PC-9 (cell line): ENCODE data around the gene ARHGAP26. TPM values are rescaled to one million over a fixed set of nuclear protein-coding genes. Genes with fewer than 3 reads are reported as not detected.

Experiments
- BruUV-seq: library from RNA; stranded (reverse); fragments of 400-500 nt; replicated peaks from 2 replicates; lab custom pipeline; 2021; lab: Mats Ljungman, UMichigan
- CTCF ChIA-PET: fragments of 300-600 bp; sonication (Branson Sonifier 250); formaldehyde crosslinking; loops from one replicate; lab custom pipeline; 2022; ENCODE audit warnings: antibody characterized with exemption; lab: Charles Lee
- POLR2A ChIA-PET: fragments of 300-600 bp; sonication (Branson Sonifier 250); formaldehyde crosslinking; loops from one replicate; lab custom pipeline; 2022; ENCODE audit warnings: antibody characterized with exemption; ENCODE audit not compliant: unreplicated experiment; lab: Charles Lee
- DNase-seq, 2 experiments: peaks; one replicate each; pipeline versions ENCODE4 v3.0.0 to v3.0.0-alpha.2; 2015 to 2022; ENCODE audit warnings: mixed read lengths in 1 of 2
- H2AFZ ChIP-seq: fragments of 200-600 bp; sonication (generic); 2 replicates; pipeline ENCODE4 v1.8.1; 2017; ENCODE audit warnings: antibody characterized with exemption
- H3F3A ChIP-seq: fragments of 200-600 bp; sonication (generic); 2 replicates; pipeline ENCODE4 v1.8.1; 2017; ENCODE audit warnings: antibody characterized with exemption, mild to moderate bottlenecking, low read depth; ENCODE audit not compliant: insufficient read depth
- H3K27ac ChIP-seq: fragments of 200-600 bp; sonication (generic); 2 replicates; pipeline ENCODE4 v1.6.1; 2016; ENCODE audit warnings: mixed run types
- H3K27me3 ChIP-seq: fragments of 200-600 bp; sonication (generic); 2 replicates; pipeline ENCODE4 v1.6.1; 2016; ENCODE audit warnings: low read depth, mixed run types; ENCODE audit not compliant: insufficient read depth
- H3K36me3 ChIP-seq: fragments of 200-600 bp; sonication (generic); 2 replicates; pipeline ENCODE4 v1.6.1; 2016; ENCODE audit warnings: low read depth, mixed run types
- H3K4me1 ChIP-seq: fragments of 200-600 bp; sonication (generic); replicated peaks from 2 replicates; pipeline ENCODE4 v1.6.1; 2016; ENCODE audit warnings: mixed run types; ENCODE audit not compliant: insufficient read depth
- H3K4me2 ChIP-seq: fragments of 200-600 bp; sonication (generic); 2 replicates; pipeline ENCODE4 v1.6.1; 2017; ENCODE audit warnings: mixed run types
- H3K4me3 ChIP-seq: fragments of 200-600 bp; sonication (generic); 2 replicates; pipeline ENCODE4 v1.6.1; 2016; ENCODE audit warnings: mixed run types
- H3K79me2 ChIP-seq: fragments of 200-600 bp; sonication (generic); 2 replicates; pipeline ENCODE4 v1.6.1; 2017; ENCODE audit warnings: low read depth, mixed run types
- H3K9me2 ChIP-seq: fragments of 200-600 bp; sonication (generic); 2 replicates; pipeline ENCODE4 v1.8.1; 2017; ENCODE audit warnings: mild to moderate bottlenecking; ENCODE audit not compliant: insufficient read depth
- H3K9me3 ChIP-seq: fragments of 200-600 bp; sonication (generic); 2 replicates; pipeline ENCODE4 v1.8.1; 2016; ENCODE audit warnings: low read depth; ENCODE audit not compliant: insufficient read depth
- H4K20me1 ChIP-seq: fragments of 200-600 bp; sonication (generic); 2 replicates; pipeline ENCODE4 v1.8.1; 2017; ENCODE audit not compliant: insufficient read depth
- CTCF ChIP-seq: fragments of 200-600 bp; sonication (generic); conservative IDR thresholded peaks from 2 replicates; pipeline ENCODE4 v1.6.1; 2017; ENCODE audit warnings: mixed run types, antibody characterized with exemption, mild to moderate bottlenecking, moderate library complexity
- EZH2 ChIP-seq: fragments of 200-600 bp; sonication (generic); IDR thresholded peaks from 2 replicates; pipeline ENCODE4 v1.8.0; 2017; ENCODE audit warnings: antibody characterized with exemption, low read depth
- intact Hi-C: fragments of 100-400 bp; cut with micrococcal nuclease; formaldehyde crosslinking; loops from one replicate; pipeline ENCODE4 v1.10.0; 2022; ENCODE audit not compliant: unreplicated experiment
- total RNA-seq: library from RNA; stranded (reverse); gene quantifications from 2 replicates; pipeline ENCODE4 v1.2.3, GENCODE V29; 2021

ARHGAP26 gene
- total RNA-seq, 1 experiment from 2014 or later, result 29.7 TPM

GRCh38 chr5:142863856-142864255 is 93.7 kb downstream of the ARHGAP26 start:
- no peaks in the 10 kb centered on the region for H3K9me3 ChIP-seq
- POLR2A ChIA-PET, result interaction anchor here (0.6 kb wide), 1 partner anchor 13 kb away, joined by 3 read pairs; no protein-coding TSS in a partner anchor
- H3K4me2 ChIP-seq, result no peak overlapping the region
- peaks cover 31% of the 10 kb centered on the region for H3K4me1 ChIP-seq
- peak in 1 of 2 experiments; percentile 41 for DNase-seq
- H3K27ac ChIP-seq, result no peak overlapping the region
- no peaks in the 10 kb centered on the region for H3K36me3 ChIP-seq
- no peaks in the 10 kb centered on the region for H4K20me1 ChIP-seq
- H2AFZ ChIP-seq, result no peak overlapping the region
- intact Hi-C loops, result no loop called here
- no peaks in the 10 kb centered on the region; the same call in 1 of the 2 replicates for H3F3A ChIP-seq
- BruUV-seq, result no TSS peak
- peaks cover 19% of the 10 kb centered on the region for H3K79me2 ChIP-seq
- no peaks in the 10 kb centered on the region for H3K9me2 ChIP-seq
- CTCF ChIA-PET, result interaction anchor here (1.1 to 1.2 kb wide), 2 partner anchors 11 to 13 kb away, joined by 3 read pairs; no protein-coding TSS in a partner anchor
- TF ChIP-seq EZH2, result no peak
- TF ChIP-seq CTCF, result no peak
- no peak overlapping the region for H3K4me3 ChIP-seq
- no peaks in the 10 kb centered on the region for H3K27me3 ChIP-seq

DNA sequence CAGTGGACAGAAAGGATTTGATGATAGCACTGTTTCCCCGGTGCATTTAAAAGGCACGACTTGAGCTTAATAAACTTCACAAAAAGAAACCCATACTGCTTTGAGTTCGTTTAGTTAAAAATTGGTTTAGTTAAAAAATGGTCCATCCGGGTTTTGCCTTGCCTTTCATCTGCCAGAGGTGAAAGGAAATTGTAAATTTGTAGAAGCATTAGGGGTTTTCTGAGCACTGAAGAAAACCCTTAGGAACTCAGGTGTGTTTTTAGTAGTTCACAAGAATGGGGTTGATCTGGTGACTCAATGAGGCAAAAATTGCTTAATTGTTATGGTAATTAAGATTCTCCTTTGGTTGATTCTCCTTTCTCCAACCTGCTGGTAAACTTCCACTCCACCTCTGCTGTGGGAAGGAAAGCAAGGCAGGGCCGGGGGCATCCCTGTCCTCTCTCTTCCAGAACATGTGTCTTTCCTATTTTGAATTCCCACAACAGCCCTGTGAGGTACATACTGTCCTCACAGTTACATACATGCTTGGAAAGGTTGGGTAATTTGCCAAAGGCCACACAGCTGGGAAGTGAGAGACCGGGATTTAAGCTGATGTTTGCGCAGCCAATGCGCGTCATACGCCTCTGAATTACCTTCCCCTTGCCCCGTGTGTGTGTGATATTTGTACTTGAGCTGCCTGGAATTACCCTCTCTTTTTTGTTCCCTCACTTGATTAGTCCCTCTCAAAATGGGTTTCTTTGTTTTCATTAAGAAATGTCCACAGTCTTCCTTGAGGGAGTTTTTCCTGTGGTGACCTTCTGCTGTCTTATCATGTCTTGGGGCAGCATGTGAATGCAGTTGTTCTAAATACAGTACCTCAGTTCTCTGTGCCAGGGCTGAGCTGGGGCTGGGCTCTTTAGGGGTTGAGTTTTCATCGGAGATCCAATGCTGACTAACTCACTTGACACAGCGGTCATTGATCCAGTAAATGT is 94.4 kb downstream of the ARHGAP26 start:
- Histone ChIP-seq H3K4me1 (peaks cover 31% of the 10 kb centered on the region), H3K79me2 (peaks cover 19% of the 10 kb centered on the region), H3K9me3 (no peaks in the 10 kb centered on the region), H3K36me3 (no peaks in the 10 kb centered on the region), H3K4me3 (no peak overlapping the region), H3K4me2 (no peak overlapping the region), H3K9me2 (no peaks in the 10 kb centered on the region), H2AFZ (no peak overlapping the region), H3K27ac (no peak overlapping the region), H3K27me3 (no peaks in the 10 kb centered on the region), H4K20me1 (no peaks in the 10 kb centered on the region), H3F3A (no peaks in the 10 kb centered on the region; the same call in 1 of the 2 replicates)
- TF ChIP-seq CTCF (no peak), EZH2 (no peak)
- ChIA-PET POLR2A (interaction anchor here (0.5 to 0.6 kb wide), 3 partner anchors 14 to 107 kb away, joined by 3 to 4 read pairs (median 3); no protein-coding TSS in a partner anchor), CTCF (interaction anchor here (0.9 to 1.2 kb wide), 3 partner anchors 10 to 55 kb away, joined by 3 read pairs; no protein-coding TSS in a partner anchor)
- DNase-seq, result no peak
- intact Hi-C loops, result no loop called here
- BruUV-seq, result no TSS peak

- POLR2A ChIA-PET, result interaction anchor here (0.6 kb wide), 2 partner anchors 108 to 502 kb away, joined by 3 to 4 read pairs; no protein-coding TSS in a partner anchor
These were observed 95.5 kb downstream of the ARHGAP26 start for GRCh38 chr5:142865631-142866030.

More at GRCh38 chr5:142865631-142866030, 95.5 kb downstream of the ARHGAP26 start:
- Histone ChIP-seq H3K79me2 (peaks cover 23% of the 10 kb centered on the region), H4K20me1 (no peaks in the 10 kb centered on the region), H3K9me3 (no peaks in the 10 kb centered on the region), H3K4me2 (no peak overlapping the region), H3F3A (no peaks in the 10 kb centered on the region; the same call in 1 of the 2 replicates), H3K27me3 (no peaks in the 10 kb centered on the region), H3K27ac (no peak overlapping the region), H2AFZ (no peak overlapping the region), H3K4me3 (no peak overlapping the region), H3K4me1 (peaks cover 31% of the 10 kb centered on the region), H3K36me3 (no peaks in the 10 kb centered on the region), H3K9me2 (no peaks in the 10 kb centered on the region)
- TF ChIP-seq EZH2 (no peak), CTCF (no peak)
- CTCF ChIA-PET, result interaction anchor here (0.6 to 0.9 kb wide), 3 partner anchors 53 to 96 kb away, joined by 3 to 4 read pairs (median 3); partner anchors contain the start of gene ARHGAP26
- no TSS peak for BruUV-seq
- intact Hi-C loops, result loop anchor here (2.0 kb wide), 2 partner anchors 19 to 39 kb away; no protein-coding TSS in a partner anchor
- DNase-seq, result no peak
